RPMI8226 (cell line): ENCODE results near the gene DSEL.

Experiments used
- DNase-seq: peaks from one replicate; pipeline ENCODE4 v3.0.0-alpha.2; 2015

DSEL gene

GRCh38 chr18:67500522-67501205 is 15.9 kb downstream of the DSEL start:
- DNase-seq: no peak

DNA sequence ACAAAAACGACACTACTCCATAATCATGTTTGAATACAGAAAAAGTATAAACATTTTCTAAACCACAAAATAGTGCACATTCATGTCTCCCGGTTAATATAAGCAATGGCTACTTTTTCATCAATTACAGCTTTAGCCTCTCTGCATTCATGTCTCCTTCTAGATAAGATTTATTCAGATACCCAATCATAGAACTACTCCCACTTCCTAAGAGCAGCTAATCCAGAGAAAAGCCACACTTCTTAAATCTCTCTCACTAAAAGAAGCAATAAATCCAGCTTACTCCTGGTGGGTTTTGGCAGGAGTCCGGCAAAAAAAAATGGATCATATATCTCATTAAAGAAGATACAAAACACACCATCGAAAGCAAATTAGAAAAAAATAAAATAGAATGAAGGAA is 20.1 kb downstream of the DSEL start:
- no peak for DNase-seq

GRCh38 chr18:67486534-67486933 is 30.0 kb downstream of the DSEL start:
- DNase-seq: no peak

DNA sequence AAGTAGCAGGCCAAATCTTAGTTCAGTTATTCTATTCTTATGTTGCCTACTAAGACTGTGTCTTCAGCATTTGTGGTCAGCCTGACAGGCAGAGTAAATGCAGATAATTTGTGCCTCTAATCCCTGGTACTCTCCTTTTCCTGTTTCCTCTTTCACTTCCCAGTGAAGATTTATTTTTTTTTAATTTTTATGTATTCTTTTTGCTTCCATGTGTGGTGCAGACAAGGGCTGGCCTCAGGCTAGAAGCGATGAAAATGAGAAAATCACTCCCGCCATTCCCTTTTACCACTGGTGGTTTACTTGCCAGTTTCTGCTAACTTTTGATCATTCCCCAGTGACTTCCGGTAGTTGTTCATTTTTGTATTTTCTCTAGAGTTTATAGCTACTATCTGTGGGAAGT is 30.9 kb downstream of the DSEL start:
- no peak for DNase-seq

DNA sequence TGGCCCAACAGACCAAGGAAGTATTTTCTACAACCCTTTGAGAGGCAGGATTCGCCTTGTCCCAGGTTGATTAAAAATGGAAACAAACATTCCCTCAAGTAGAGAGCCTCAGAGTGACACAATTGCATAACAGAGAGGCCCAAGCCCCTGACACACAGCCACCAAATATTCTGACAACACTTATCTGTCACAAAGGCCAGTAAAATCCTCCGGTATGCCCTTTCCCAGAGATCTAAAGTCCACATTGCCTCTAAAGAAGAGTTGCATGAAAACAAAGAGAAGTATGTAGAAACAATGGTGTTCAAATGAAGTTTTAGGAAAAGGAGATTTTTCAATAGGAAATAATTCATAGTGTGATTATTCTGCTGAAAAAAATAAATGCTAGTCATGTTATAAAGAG is 32.1 kb downstream of the DSEL start:
- no peak for DNase-seq

DNA sequence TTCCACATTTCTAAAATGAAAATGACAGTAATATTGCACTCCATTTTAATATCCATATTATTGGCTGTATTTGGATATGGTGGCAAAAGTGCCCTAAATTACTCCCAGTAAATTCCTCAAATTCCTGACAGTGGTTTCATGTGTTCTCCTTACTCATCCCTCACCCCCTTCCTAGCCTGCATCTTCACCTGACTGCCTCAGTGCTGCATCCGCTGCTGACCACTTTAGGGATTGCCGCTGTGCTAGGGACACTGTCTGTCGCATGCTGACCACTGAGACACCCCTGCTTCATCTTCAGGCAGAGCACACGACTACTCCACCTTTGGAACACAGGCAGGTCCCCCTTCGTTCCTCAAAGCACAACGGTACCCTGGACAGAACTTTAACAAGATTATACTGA is 32.6 kb downstream of the DSEL start:
- DNase-seq: no peak

DNA sequence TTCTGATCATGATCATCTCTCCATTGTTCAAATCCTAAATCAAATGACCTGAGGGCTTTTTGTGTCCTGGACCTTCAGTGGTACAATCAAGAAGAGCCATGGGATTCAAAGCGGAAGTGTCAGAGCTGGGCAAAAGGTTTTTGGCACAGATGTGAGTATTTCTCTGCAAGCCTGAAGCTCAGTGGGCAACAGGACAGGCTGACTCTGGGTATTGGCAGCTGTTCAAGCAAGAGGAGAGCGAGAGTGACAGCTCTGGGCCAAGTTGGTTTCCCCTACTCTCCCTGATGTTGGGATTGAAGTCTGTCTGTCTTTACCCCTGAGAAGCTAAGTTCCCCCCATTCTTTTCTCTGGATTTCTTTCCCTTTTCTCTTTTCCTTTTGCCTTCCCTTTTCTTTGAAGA is 33.3 kb downstream of the DSEL start:
- peak; percentile 39 for DNase-seq

DNA sequence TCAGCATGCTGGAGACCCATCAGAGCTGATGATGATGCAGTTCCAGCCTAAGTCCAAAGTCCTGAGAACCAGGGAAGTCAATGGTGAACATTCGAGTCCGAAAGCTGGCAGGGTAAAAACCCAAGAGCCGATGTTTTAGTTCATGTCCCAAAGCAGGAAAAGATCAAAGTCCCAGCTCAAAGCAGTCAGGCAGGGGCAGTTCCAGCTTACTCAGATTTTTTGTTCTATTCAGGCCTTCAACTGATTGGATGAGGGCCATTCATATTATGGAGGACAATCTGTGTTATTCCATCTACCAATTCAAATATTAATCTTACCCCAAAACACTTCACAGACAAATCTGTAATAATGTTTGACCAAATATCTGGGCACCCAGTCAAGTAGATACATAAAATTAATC is 38.3 kb downstream of the DSEL start:
- DNase-seq: no peak

- no peak for DNase-seq
Observed at GRCh38 chr18:67477522-67477921, 39.0 kb downstream of the DSEL start.

GRCh38 chr18:67476585-67476984 is 39.9 kb downstream of the DSEL start:
- DNase-seq: no peak

DNA sequence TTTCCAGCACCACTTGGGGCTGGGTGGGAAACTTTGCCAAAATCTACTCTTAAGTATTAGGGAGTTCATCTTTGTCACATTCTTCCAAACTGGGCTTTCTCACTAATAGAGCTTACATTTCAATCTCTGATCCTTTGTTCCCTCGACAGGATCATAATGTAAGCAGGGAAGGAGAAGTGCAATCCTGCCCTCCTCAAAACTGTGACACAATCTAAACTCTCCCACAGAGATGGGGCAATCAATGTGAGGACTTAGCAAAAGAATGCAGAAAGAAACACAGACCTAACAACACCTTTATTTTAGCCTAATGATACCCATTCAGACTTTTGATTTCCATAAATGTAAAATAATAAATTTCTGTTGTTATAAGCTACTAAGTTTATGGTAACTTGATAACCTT is 40.8 kb downstream of the DSEL start:
- no peak for DNase-seq

- DNase-seq: no peak
Observed at GRCh38 chr18:67468038-67468437, 48.5 kb downstream of the DSEL start.

DNA sequence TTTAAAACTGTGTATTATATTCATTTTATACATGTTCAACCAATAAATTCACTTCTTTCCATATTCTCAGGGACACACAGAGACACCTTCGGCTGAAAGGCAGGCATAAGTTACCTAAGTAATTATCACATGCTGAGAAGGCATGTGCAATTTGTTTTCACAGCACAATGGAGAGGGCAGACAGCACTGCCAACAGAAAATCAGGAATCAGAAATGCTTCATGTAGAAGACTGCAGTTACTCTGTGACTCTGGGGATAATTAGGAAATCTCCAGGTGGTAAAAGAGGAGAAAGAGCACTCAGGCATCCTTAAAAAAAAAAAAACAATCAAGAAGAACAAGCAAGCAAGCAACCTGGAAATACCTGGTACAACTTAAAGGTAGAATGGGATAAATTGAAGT is 49.3 kb downstream of the DSEL start:
- no peak for DNase-seq

DNA sequence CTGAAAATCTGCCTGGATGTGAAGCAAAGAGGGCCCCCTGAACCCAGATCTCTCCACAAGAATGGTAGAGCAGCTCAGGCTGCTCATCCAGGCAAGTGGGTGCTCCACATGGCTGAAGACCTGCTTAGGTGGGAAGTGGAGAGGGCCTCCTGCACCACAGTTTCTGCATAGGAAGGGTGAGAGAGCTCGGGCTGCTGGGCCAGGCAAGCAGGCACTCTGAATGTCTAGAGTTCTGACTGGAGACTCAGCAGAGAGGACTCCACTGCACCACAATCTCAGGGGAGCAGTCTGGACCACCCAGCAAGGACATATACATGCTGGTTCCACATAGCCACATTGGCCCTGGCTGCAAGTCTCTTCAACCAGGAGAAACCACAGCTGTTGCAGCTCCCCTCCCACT is 52.0 kb downstream of the DSEL start:
- no peak for DNase-seq

DNA sequence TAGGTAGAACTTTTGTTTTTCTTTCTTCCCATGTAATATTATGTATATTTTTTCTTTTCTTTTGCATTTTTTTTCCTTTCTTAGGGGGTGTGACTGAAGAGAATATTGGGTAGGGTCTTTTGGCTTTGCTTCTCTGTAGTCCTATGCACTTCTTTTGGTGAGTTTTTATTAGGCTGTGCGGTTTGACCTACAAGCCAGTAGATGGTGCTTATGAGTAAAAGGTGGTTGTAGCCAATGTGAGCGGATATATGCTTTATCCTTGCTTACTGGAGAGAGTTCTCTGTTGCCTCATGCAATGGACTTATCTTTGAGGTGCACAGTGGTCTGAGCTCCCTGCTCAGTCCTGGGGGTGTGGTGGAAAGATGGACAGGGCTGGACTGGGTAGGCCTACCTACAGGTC is 52.7 kb downstream of the DSEL start:
- DNase-seq: peak; percentile 8

- DNase-seq: no peak
Observed at GRCh38 chr18:67456711-67457110, 59.8 kb downstream of the DSEL start.
